22Rv1 (cell line): Measurements from ENCODE around the gene CREBL2.
A peak's percentile ranks its signal among the peaks of the same experiment; 100 is the strongest.

Experiments used
- ZFX ChIP-seq: fragments of 450-650 bp; IDR thresholded peaks from 2 replicates; pipeline ENCODE4 v1.6.1; 2017; ENCODE audit warnings: antibody characterized with exemption, borderline replicate concordance
- TF ChIP-seq, protein P1 (sequence below): fragments of 450-650 bp; IDR thresholded peaks from 2 replicates; pipeline ENCODE4 v1.5.1; 2017; ENCODE audit warnings: mild to moderate bottlenecking

DNA sequence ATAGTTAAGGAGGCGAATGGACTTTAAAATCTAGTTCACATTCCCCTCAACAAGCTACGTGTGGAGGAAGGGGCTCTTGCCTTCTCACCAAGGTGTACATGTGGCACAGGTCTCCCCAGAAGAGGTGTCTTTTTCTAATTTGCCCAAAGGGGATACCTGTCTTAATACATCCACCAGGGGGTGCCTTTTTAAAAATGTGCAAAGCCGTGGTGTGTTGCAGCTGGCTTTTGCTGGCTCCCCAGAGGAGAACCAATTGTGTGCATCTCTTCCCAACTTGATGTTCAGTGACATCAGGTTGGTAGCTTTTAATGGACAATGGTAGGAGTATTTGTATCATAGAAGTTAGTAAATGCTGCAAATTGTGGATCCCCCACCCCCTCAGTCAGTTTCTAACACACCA is 33.8 kb downstream of the CREBL2 start:
- TF ChIP-seq, protein P1, sequence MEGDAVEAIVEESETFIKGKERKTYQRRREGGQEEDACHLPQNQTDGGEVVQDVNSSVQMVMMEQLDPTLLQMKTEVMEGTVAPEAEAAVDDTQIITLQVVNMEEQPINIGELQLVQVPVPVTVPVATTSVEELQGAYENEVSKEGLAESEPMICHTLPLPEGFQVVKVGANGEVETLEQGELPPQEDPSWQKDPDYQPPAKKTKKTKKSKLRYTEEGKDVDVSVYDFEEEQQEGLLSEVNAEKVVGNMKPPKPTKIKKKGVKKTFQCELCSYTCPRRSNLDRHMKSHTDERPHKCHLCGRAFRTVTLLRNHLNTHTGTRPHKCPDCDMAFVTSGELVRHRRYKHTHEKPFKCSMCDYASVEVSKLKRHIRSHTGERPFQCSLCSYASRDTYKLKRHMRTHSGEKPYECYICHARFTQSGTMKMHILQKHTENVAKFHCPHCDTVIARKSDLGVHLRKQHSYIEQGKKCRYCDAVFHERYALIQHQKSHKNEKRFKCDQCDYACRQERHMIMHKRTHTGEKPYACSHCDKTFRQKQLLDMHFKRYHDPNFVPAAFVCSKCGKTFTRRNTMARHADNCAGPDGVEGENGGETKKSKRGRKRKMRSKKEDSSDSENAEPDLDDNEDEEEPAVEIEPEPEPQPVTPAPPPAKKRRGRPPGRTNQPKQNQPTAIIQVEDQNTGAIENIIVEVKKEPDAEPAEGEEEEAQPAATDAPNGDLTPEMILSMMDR = peak; percentile 23; the same call in 1 of the 2 replicates
- TF ChIP-seq ZFX = no peak
